Neuronal stem cell (in vitro differentiated cells): ENCODE results near the gene LUC7L3.

ENCODE experiments used
- DNase-seq: peaks from one replicate; pipeline ENCODE4 v3.0.0-alpha.2; 2013; ENCODE audit warnings: low spot score
- H2AFZ ChIP-seq: one replicate; pipeline ENCODE4 v1.6.1; 2013; ENCODE audit warnings: mild to moderate bottlenecking, low read length, inconsistent platforms
- H2AK5ac ChIP-seq: 2 replicates; pipeline ENCODE4 v1.6.1; 2013; ENCODE audit warnings: low read depth, mild to moderate bottlenecking, inconsistent platforms, low read length, moderate library complexity, mixed read lengths
- H2BK120ac ChIP-seq: 2 replicates; pipeline ENCODE4 v1.6.1; 2013; ENCODE audit warnings: low read depth, mild to moderate bottlenecking, inconsistent platforms, low read length, moderate library complexity, mixed read lengths
- H2BK12ac ChIP-seq: one replicate; pipeline ENCODE4 v1.6.1; 2013; ENCODE audit warnings: low read length, inconsistent platforms
- H2BK15ac ChIP-seq: 2 replicates; pipeline ENCODE4 v1.6.1; 2013; ENCODE audit warnings: mild to moderate bottlenecking, low read length, inconsistent platforms, mixed read lengths
- H2BK5ac ChIP-seq: one replicate; pipeline ENCODE4 v1.6.1; 2013; ENCODE audit warnings: inconsistent platforms, mild to moderate bottlenecking, low read length, moderate library complexity
- H3K14ac ChIP-seq: one replicate; pipeline ENCODE4 v1.6.1; 2013; ENCODE audit warnings: low read length, inconsistent platforms
- H3K18ac ChIP-seq: 2 replicates; pipeline ENCODE4 v1.6.1; 2013; ENCODE audit warnings: low read length, inconsistent platforms
- H3K23ac ChIP-seq: 2 replicates; pipeline ENCODE4 v1.6.1; 2013; ENCODE audit warnings: low read depth, mild to moderate bottlenecking, mixed read lengths, low read length, inconsistent platforms; ENCODE audit not compliant: poor library complexity
- H3K27ac ChIP-seq: replicated peaks from 3 replicates; pipeline ENCODE4 v1.5.1; 2013; ENCODE audit warnings: low read length, inconsistent platforms
- H3K27me3 ChIP-seq, 3 experiments: 2 replicates each; pipeline ENCODE4 v1.6.1; 2013; ENCODE audit warnings: low read length in 3 of 3, mild to moderate bottlenecking in 2 of 3, inconsistent platforms in 1 of 3, low read depth in 1 of 3, mixed read lengths in 1 of 3, moderate library complexity in 1 of 3; ENCODE audit not compliant: control insufficient read depth in 3 of 3, insufficient read depth in 3 of 3
- H3K36me3 ChIP-seq, 2 donors: replicated peaks in 1 of 2; 2 replicates each; pipeline ENCODE4 v1.6.1; 2013; ENCODE audit warnings: low read length in 2 of 2; ENCODE audit not compliant: control insufficient read depth in 2 of 2, insufficient read depth in 2 of 2
- H3K4ac ChIP-seq: 2 replicates; pipeline ENCODE4 v1.6.1; 2013; ENCODE audit warnings: inconsistent platforms, mild to moderate bottlenecking, low read length, moderate library complexity
- H3K4me1 ChIP-seq, 2 donors: 1 replicate in 1 of 2; 2 replicates in 1 of 2; pipeline ENCODE4 v1.6.1; 2013; ENCODE audit warnings: low read length in 2 of 2, low read depth in 1 of 2; ENCODE audit not compliant: control insufficient read depth in 2 of 2, insufficient read depth in 1 of 2
- H3K4me2 ChIP-seq: one replicate; pipeline ENCODE4 v1.6.1; 2013; ENCODE audit warnings: mild to moderate bottlenecking, low read length, inconsistent platforms; ENCODE audit not compliant: insufficient read depth, poor library complexity, severe bottlenecking
- H3K4me3 ChIP-seq, 2 donors: 2 replicates each; pipeline ENCODE4 v1.5.1; 2013; ENCODE audit warnings: low read length in 2 of 2, mild to moderate bottlenecking in 2 of 2, inconsistent platforms in 1 of 2, moderate library complexity in 1 of 2
- H3K79me1 ChIP-seq: one replicate; pipeline ENCODE4 v1.6.1; 2013; ENCODE audit warnings: low read depth, mild to moderate bottlenecking, inconsistent platforms, low read length, moderate library complexity
- H3K9ac ChIP-seq: one replicate; pipeline ENCODE4 v1.6.1; 2013; ENCODE audit warnings: mild to moderate bottlenecking, low read depth, low read length, inconsistent platforms; ENCODE audit not compliant: poor library complexity
- H3K9me3 ChIP-seq, 2 donors: replicated peaks in 1 of 2; 2 replicates each; pipeline versions ENCODE3 to v1.6.1; 2013; ENCODE audit warnings: low read length in 2 of 2, mild to moderate bottlenecking in 2 of 2, inconsistent platforms in 1 of 2, low read depth in 1 of 2, mixed read lengths in 1 of 2, moderate library complexity in 1 of 2; ENCODE audit not compliant: control insufficient read depth in 2 of 2, insufficient read depth in 1 of 2
- H4K8ac ChIP-seq: one replicate; pipeline ENCODE4 v1.6.1; 2013; ENCODE audit warnings: low read depth, mild to moderate bottlenecking, inconsistent platforms, low read length, moderate library complexity
- H4K91ac ChIP-seq: one replicate; pipeline ENCODE4 v1.6.1; 2013; ENCODE audit warnings: low read length, low read depth, mild to moderate bottlenecking, inconsistent platforms; ENCODE audit not compliant: poor library complexity
- WGBS, 2 donors: extraction: QIAGEN DNeasy Blood & Tissue Kit; methylation state at CpG; one replicate each; pipeline ENCODE4 v1.1.7; 2013; ENCODE audit warnings: missing lambda C conversion rate in 2 of 2, mixed read lengths in 1 of 2; ENCODE audit not compliant: insufficient read length in 2 of 2, insufficient replicate concordance in 1 of 2; ENCODE audit errors: extremely low coverage in 2 of 2; 5-methylcytosine and 5-hydroxymethylcytosine counted together

Gene LUC7L3

DNA sequence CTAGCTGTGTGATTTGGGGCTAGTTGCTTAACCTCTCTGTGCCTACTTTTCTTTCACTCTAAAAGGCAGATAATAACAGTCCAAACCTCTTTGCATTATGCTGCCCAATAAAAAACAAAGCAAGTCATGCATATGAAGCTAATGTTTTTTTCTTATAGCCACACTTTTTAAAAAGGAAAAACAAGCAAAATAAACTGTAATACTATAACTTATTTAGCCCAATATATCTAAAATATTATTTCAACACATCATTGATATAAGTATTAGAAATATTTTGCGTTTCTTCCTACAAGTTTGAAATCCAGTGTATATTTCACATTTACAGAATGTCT is 34.1 kb upstream of the LUC7L3 start:
- no peaks in the 10 kb centered on the region for H3K36me3 ChIP-seq
- H3K27me3 ChIP-seq = no peaks in the 10 kb centered on the region
- H3K4ac ChIP-seq = no peak overlapping the region
- no peak overlapping the region for H4K8ac ChIP-seq
- H3K18ac ChIP-seq = no peak overlapping the region
- H3K14ac ChIP-seq = no peak overlapping the region
- H2BK5ac ChIP-seq = no peak overlapping the region
- no peak overlapping the region for H3K9ac ChIP-seq
- H2BK15ac ChIP-seq = no peak overlapping the region
- no peaks in the 10 kb centered on the region for H3K9me3 ChIP-seq
- no peak overlapping the region for H3K27ac ChIP-seq
- H3K4me1 ChIP-seq = peaks cover 35 to 40% of the 10 kb centered on the region in 2 donors
- no CpG with 5 or more reads among the region's 1 CpG for WGBS, 2 donors
- H3K4me3 ChIP-seq = no peak overlapping the region
- no peak overlapping the region for H2AK5ac ChIP-seq
- H2AFZ ChIP-seq = no peak overlapping the region
- H4K91ac ChIP-seq = no peak overlapping the region
- H3K4me2 ChIP-seq = no peak overlapping the region
- no peak overlapping the region for H3K23ac ChIP-seq
- H3K79me1 ChIP-seq = no peaks in the 10 kb centered on the region
- DNase-seq = no peak
- no peak overlapping the region for H2BK120ac ChIP-seq
- H2BK12ac ChIP-seq = no peak overlapping the region

DNA sequence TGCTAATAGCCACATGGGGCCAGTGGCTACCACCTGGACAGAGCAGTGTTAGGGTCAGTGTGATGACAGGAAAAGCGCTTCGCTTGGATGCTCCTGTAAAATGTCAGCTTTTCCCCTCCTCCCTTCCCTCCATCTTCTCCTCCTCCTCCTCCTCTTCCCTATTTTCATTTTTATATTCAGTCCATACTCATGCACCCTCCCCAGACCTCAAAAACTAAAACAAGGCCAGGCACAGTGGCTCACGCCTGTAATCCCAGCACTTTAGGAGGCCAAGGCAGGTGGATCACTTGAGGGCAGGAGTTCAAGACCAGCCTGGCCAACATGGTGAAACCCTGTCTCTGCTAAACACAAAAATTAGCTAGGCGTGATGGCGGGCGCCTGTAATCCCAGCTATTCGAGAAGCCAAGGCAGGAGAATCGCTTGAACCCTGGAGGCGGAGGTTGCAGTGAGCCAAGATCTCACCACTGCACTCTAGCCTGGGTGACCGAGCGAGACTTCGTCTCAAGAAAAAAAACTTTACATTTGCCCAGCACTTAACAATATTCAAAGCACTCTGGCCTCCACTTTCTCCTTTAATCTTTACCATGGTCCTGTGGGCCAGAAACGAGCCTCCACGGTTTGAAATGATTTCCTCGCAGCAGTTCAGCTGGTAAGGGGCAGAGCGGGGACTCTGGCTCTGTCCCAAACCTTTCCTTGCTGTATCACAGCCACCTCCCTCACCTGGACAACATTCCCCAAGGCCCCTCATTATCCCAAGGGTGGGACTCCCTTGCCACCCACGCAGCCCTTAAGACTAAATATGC is 33.5 kb upstream of the LUC7L3 start:
- no peak overlapping the region for H2BK5ac ChIP-seq
- H2BK12ac ChIP-seq = no peak overlapping the region
- H3K14ac ChIP-seq = no peak overlapping the region
- no peak overlapping the region for H3K4ac ChIP-seq
- WGBS, 2 donors = no CpG with 5 or more reads among the region's 17 CpGs
- H3K23ac ChIP-seq = no peak overlapping the region
- H3K79me1 ChIP-seq = no peaks in the 10 kb centered on the region
- no peak overlapping the region for H3K9ac ChIP-seq
- H2BK15ac ChIP-seq = no peak overlapping the region
- H3K4me3 ChIP-seq = no peak overlapping the region
- no peak overlapping the region for H2AK5ac ChIP-seq
- H3K27me3 ChIP-seq = no peaks in the 10 kb centered on the region
- H4K91ac ChIP-seq = no peak overlapping the region
- H3K4me1 ChIP-seq = peaks cover 38 to 44% of the 10 kb centered on the region in 2 donors
- peak overlapping the region; percentile 60 for H2AFZ ChIP-seq
- peak overlapping the region; percentile 24 for H3K18ac ChIP-seq
- H3K4me2 ChIP-seq = no peak overlapping the region
- DNase-seq = no peak
- no peaks in the 10 kb centered on the region for H3K36me3 ChIP-seq
- H3K27ac ChIP-seq = no peak overlapping the region
- H3K9me3 ChIP-seq = no peaks in the 10 kb centered on the region
- peak overlapping the region; percentile 25 for H2BK120ac ChIP-seq
- no peak overlapping the region for H4K8ac ChIP-seq

GRCh38 chr17:50686494-50687199 is 32.8 kb upstream of the LUC7L3 start:
- Histone ChIP-seq H3K4me1 (peaks cover 40 to 44% of the 10 kb centered on the region in 2 donors), H3K27ac (no peak overlapping the region)

More at GRCh38 chr17:50686494-50687199, 32.8 kb upstream of the LUC7L3 start:
- Histone ChIP-seq H3K14ac (no peak overlapping the region), H3K79me1 (no peaks in the 10 kb centered on the region), H2BK12ac (no peak overlapping the region), H4K91ac (no peak overlapping the region), H2AK5ac (no peak overlapping the region), H3K9ac (no peak overlapping the region), H2BK15ac (peak overlapping the region; percentile 29), H3K9me3 (no peaks in the 10 kb centered on the region), H2AFZ (peak overlapping the region; percentile 60), H3K4me3 (no peak overlapping the region), H3K18ac (peak overlapping the region; percentile 24), H4K8ac (no peak overlapping the region), H2BK5ac (no peak overlapping the region), H3K27me3 (no peaks in the 10 kb centered on the region), H3K36me3 (no peaks in the 10 kb centered on the region), H3K4me2 (no peak overlapping the region), H2BK120ac (peak overlapping the region; percentile 25), H3K4ac (no peak overlapping the region), H3K23ac (no peak overlapping the region)
- no peak for DNase-seq
- no CpG with 5 or more reads among the region's 14 CpGs for WGBS, 2 donors
